PC-3 (cell line): Measurements from ENCODE around the gene CYBRD1. TPM values are rescaled to one million over a fixed set of nuclear protein-coding genes. Genes with fewer than 3 reads are reported as not detected.
"Not testable (repeated sequence)": the region's sequence is repeated elsewhere in the genome, so short reads cannot be mapped to it uniquely, and the experiment has no call there.

Source experiments
- ATAC-seq: fragments of 200-7000 bp; cut with Tn5 transposase; 2 replicates; pipeline ENCODE4 v1.9.1; 2020; ENCODE audit warnings: mild to moderate bottlenecking, moderate library complexity
- BruUV-seq: library from RNA; stranded (reverse); fragments of 400-500 nt; replicated peaks from 2 replicates; lab custom pipeline; 2021; lab: Mats Ljungman, UMichigan
- CTCF ChIA-PET: fragments of 300-600 bp; sonication (Branson Sonifier 250); formaldehyde crosslinking; loops from one replicate; lab custom pipeline; 2022; ENCODE audit warnings: antibody characterized with exemption; lab: Charles Lee
- POLR2A ChIA-PET: fragments of 300-600 bp; sonication (Branson Sonifier 250); formaldehyde crosslinking; loops from one replicate; lab custom pipeline; 2022; ENCODE audit warnings: antibody characterized with exemption; ENCODE audit not compliant: unreplicated experiment; lab: Charles Lee
- DNase-seq: peaks from one replicate; pipeline ENCODE4 v3.0.0-alpha.2; 2015
- H2AFZ ChIP-seq: fragments of 300-600 bp; sonication (generic); 2 replicates; pipeline ENCODE4 v1.6.0; 2016; ENCODE audit warnings: antibody characterized with exemption, low read length
- H3F3A ChIP-seq: fragments of 300-600 bp; sonication (generic); one replicate; pipeline ENCODE4 v1.6.0; 2017; ENCODE audit warnings: antibody characterized with exemption, low read length, control low read depth, mild to moderate bottlenecking; ENCODE audit not compliant: unreplicated experiment
- H3K27ac ChIP-seq: fragments of 300-600 bp; sonication (generic); 2 replicates; pipeline ENCODE4 v1.5.1; 2016; ENCODE audit warnings: mild to moderate bottlenecking, low read length
- H3K27me3 ChIP-seq: fragments of 300-600 bp; sonication (generic); 2 replicates; pipeline ENCODE4 v1.6.1; 2016; ENCODE audit warnings: low read length, mixed read lengths
- H3K36me3 ChIP-seq: fragments of 300-600 bp; sonication (generic); 2 replicates; pipeline ENCODE4 v1.6.1; 2016; ENCODE audit warnings: low read depth, mixed run types, low read length, mixed read lengths
- H3K4me1 ChIP-seq: fragments of 300-600 bp; sonication (generic); 2 replicates; pipeline ENCODE4 v1.5.1; 2016; ENCODE audit warnings: low read length; ENCODE audit not compliant: insufficient read depth
- H3K4me2 ChIP-seq: fragments of 300-600 bp; sonication (generic); 2 replicates; pipeline ENCODE4 v1.6.0; 2016; ENCODE audit warnings: low read length
- H3K4me3 ChIP-seq: fragments of 300-600 bp; sonication (generic); 2 replicates; pipeline ENCODE4 v1.5.1; 2016; ENCODE audit warnings: mild to moderate bottlenecking, low read length, mixed read lengths
- H3K79me2 ChIP-seq: fragments of 300-600 bp; sonication (generic); 2 replicates; pipeline ENCODE4 v1.6.1; 2017; ENCODE audit warnings: low read length, mixed read lengths
- H3K9ac ChIP-seq: fragments of 300-600 bp; sonication (generic); 2 replicates; pipeline ENCODE4 v1.6.0; 2016; ENCODE audit warnings: mild to moderate bottlenecking, low read length
- H3K9me2 ChIP-seq: fragments of 300-600 bp; sonication (generic); replicated peaks from 2 replicates; pipeline ENCODE4 v1.6.1; 2016; ENCODE audit warnings: mixed run types, low read length, mixed read lengths
- H3K9me3 ChIP-seq: fragments of 300-600 bp; sonication (generic); 2 replicates; pipeline ENCODE4 v1.6.1; 2016; ENCODE audit warnings: low read length, mixed read lengths
- H4K20me1 ChIP-seq: fragments of 300-600 bp; sonication (generic); 2 replicates; pipeline ENCODE4 v1.6.1; 2016; ENCODE audit warnings: low read length, mixed read lengths
- EZH2 ChIP-seq: fragments of 300-600 bp; sonication (generic); IDR thresholded peaks from one replicate; pipeline ENCODE4 v1.6.1; 2017; ENCODE audit warnings: antibody characterized with exemption, mild to moderate bottlenecking, low read length; ENCODE audit not compliant: unreplicated experiment
- EZH2phosphoT487 ChIP-seq: fragments of 300-600 bp; sonication (generic); IDR thresholded peaks from 2 replicates; pipeline ENCODE4 v1.6.1; 2018; ENCODE audit warnings: mild to moderate bottlenecking, antibody characterized with exemption, low read length, borderline replicate concordance
- intact Hi-C: fragments of 100-400 bp; cut with micrococcal nuclease; formaldehyde crosslinking; loops from 2 replicates; pipeline ENCODE4 v1.9.0; 2023
- total RNA-seq: library from RNA; depleted of rRNA; stranded (reverse); fragments of >200 nt; gene quantifications from 2 replicates; pipeline ENCODE4 v1.2.3, GENCODE V29; 2014
- TF ChIP-seq, protein P1 (sequence below): fragments of 300-600 bp; sonication (generic); conservative IDR thresholded peaks from 2 replicates; pipeline ENCODE4 v1.5.1; 2017; ENCODE audit warnings: antibody characterized with exemption, low read depth, mild to moderate bottlenecking, low read length

CYBRD1 gene
- total RNA-seq, 1 experiment from 2014 or later, result 0.87 TPM

DNA sequence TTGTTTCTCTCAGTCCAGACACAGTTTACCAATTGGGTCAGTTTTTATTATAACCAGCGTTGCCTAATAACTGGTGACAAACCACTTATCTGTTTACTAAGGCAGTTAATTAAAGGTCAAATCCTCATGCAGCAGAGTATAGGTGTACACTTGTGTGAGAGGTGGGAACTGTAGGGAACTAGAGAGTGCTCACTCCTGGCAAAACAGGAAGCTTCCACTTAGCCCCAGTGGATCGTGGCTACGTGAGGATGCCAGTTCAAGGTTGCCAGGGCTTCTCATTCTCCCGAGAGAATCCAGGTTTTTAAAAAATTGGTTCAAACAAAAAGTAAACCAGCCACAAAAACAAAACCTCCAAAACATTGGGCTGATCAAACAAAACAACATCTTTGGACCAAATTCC is 8.1 kb downstream of the CYBRD1 start:
- Histone ChIP-seq H2AFZ (no peak overlapping the region), H3K4me2 (no peak overlapping the region), H3K9me2 (no peaks in the 10 kb centered on the region), H3K9me3 (no peaks in the 10 kb centered on the region), H3K4me1 (no peaks in the 10 kb centered on the region), H4K20me1 (no peaks in the 10 kb centered on the region), H3K79me2 (no peaks in the 10 kb centered on the region), H3K36me3 (no peaks in the 10 kb centered on the region), H3K4me3 (no peak overlapping the region), H3F3A (no peaks in the 10 kb centered on the region), H3K27ac (no peak overlapping the region), H3K27me3 (peaks cover 10% of the 10 kb centered on the region), H3K9ac (no peak overlapping the region)
- TF ChIP-seq, protein P1, sequence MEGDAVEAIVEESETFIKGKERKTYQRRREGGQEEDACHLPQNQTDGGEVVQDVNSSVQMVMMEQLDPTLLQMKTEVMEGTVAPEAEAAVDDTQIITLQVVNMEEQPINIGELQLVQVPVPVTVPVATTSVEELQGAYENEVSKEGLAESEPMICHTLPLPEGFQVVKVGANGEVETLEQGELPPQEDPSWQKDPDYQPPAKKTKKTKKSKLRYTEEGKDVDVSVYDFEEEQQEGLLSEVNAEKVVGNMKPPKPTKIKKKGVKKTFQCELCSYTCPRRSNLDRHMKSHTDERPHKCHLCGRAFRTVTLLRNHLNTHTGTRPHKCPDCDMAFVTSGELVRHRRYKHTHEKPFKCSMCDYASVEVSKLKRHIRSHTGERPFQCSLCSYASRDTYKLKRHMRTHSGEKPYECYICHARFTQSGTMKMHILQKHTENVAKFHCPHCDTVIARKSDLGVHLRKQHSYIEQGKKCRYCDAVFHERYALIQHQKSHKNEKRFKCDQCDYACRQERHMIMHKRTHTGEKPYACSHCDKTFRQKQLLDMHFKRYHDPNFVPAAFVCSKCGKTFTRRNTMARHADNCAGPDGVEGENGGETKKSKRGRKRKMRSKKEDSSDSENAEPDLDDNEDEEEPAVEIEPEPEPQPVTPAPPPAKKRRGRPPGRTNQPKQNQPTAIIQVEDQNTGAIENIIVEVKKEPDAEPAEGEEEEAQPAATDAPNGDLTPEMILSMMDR, result no peak
- TF ChIP-seq EZH2phosphoT487 (no peak), EZH2 (no peak)
- intact Hi-C loops, result no loop called here
- ATAC-seq (no peak), DNase-seq (no peak)
- no TSS peak for BruUV-seq
- CTCF ChIA-PET, result no interaction called here
- POLR2A ChIA-PET, result no interaction called here

DNA sequence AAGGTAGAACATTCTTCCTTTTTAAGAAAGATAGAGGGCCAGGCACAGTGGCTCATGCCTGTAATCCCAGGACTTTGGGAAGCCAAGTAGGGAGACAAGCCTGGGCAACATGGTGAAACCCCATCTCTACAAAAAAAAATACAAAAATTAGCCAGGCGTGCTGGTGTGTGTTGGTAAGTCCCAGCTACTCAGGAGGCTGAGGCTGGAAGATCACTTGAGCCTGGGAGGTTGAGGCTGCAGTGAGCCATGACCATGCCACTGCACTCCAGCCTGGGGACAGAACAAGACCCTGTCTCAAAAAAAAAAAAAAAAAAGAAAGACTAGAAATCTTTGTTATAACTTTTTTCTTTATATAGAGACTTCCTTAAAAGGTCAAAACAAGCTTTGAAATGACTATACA is 8.6 kb downstream of the CYBRD1 start:
- H3F3A ChIP-seq, H3K4me1 ChIP-seq, H3K9me3 ChIP-seq, H3K4me3 ChIP-seq, H3K27ac ChIP-seq, H3K36me3 ChIP-seq, DNase-seq, H3K9ac ChIP-seq, H3K9me2 ChIP-seq, H2AFZ ChIP-seq, H3K4me2 ChIP-seq, intact Hi-C loops, H4K20me1 ChIP-seq, H3K79me2 ChIP-seq, ATAC-seq, BruUV-seq, POLR2A ChIA-PET: not testable (repeated sequence)
- peaks cover 10% of the 10 kb centered on the region for H3K27me3 ChIP-seq
- CTCF ChIA-PET, result interaction anchor here (0.7 kb wide), 1 partner anchor 24 kb away, joined by 9 read pairs; no protein-coding TSS in a partner anchor

DNA sequence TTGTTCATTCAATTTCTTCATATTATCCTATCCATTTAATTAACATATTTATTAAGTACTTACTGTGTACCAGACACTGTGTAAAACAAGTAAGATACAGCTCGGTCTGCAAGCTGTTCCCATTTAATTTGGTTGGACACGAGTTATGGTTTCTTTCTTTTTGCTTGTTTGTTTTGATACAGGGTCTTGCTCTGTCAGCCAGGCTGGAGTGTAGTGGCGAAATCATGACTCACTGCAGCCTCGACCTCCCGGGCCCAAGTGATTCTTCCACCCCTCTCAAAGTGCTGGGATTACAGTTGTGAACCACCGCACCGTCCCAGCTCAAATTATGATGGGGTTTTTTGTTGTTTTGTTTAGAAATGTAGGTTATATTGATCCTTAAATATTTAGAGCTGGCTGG is 9.0 kb downstream of the CYBRD1 start:
- TF ChIP-seq, protein P1, result no peak
- TF ChIP-seq EZH2 (no peak), EZH2phosphoT487 (no peak)

More for the DNA sequence above, 9.0 kb downstream of the CYBRD1 start:
- Histone ChIP-seq H3K27me3 (peaks cover 10% of the 10 kb centered on the region), H3K9me2 (no peaks in the 10 kb centered on the region), H3K36me3 (no peaks in the 10 kb centered on the region), H3K4me1 (no peaks in the 10 kb centered on the region), H2AFZ (no peak overlapping the region), H3F3A (no peaks in the 10 kb centered on the region), H3K4me3 (no peak overlapping the region), H3K9me3 (no peaks in the 10 kb centered on the region), H3K9ac (no peak overlapping the region), H3K27ac (no peak overlapping the region), H4K20me1 (no peaks in the 10 kb centered on the region), H3K79me2 (no peaks in the 10 kb centered on the region), H3K4me2 (no peak overlapping the region)
- intact Hi-C loops, result no loop called here
- ATAC-seq (no peak), DNase-seq (no peak)
- no TSS peak for BruUV-seq
- ChIA-PET CTCF (interaction anchor here (0.7 kb wide), 1 partner anchor 23 kb away, joined by 9 read pairs; no protein-coding TSS in a partner anchor), POLR2A (no interaction called here)
